MM.1S (cell line): ENCODE results near the gene CALHM3.

Experiments used
- EZH2 ChIP-seq: fragments of 300-600 bp; sonication (generic); optimal IDR thresholded peaks from 2 replicates; pipeline ENCODE3; 2017; ENCODE audit warnings: low read depth, mild to moderate bottlenecking, antibody characterized with exemption, low read length, mixed read lengths
- EZH2phosphoT487 ChIP-seq: fragments of 300-600 bp; sonication (generic); IDR thresholded peaks from 2 replicates; pipeline ENCODE4 v1.6.1; 2018; ENCODE audit warnings: antibody characterized with exemption, low read length
- TF ChIP-seq, protein P1 (sequence below): fragments of 300-600 bp; sonication (generic); IDR thresholded peaks from 2 replicates; pipeline ENCODE4 v1.5.1; 2016; ENCODE audit warnings: antibody characterized with exemption, low read length, mixed read lengths

DNA sequence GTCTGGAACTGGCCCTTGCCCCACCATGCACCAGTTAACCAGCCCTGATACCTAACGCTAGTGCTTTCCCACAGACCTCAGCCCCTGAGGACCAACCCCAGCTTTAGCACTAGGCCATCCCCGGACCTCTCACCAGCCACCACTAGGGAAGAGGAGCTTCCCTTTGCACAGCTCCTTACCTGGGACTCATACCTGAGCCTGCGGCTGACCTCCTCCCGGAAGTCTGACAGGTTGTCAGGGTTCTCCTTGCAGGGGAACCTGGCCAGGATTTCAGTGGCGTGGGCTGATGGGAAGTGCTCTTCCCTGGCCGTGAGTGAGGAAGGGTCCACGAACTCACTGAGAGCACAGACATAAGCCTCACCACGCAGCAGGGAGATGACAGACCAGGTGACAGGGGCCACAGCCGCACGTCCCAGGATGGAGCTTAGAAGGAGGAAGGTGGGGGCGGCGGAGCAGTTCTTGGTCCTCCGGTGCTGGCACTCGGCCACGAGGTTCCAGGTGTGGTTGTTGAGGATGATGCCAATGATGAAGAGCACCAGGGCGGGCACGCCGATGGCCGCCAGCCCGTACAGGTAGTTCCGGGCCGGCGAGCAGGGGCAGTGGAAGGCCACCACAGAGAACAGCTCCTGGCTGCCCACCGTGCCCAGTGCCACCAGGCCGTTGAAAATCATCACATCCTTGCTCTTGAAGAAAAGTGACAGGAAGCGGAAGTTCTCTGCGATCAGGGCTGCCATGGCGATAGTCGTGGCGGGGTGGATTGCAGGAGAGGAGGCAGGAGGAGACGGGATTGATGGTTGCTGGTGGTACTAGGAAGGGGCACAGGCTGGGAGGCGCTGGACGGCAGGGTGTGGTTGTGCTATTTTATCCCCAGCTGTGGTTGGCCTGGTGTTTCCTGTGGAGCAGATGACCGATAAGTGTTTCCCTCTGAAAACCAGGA lies 29.6 kb downstream of the CALHM3 start:
- TF ChIP-seq, protein P1, sequence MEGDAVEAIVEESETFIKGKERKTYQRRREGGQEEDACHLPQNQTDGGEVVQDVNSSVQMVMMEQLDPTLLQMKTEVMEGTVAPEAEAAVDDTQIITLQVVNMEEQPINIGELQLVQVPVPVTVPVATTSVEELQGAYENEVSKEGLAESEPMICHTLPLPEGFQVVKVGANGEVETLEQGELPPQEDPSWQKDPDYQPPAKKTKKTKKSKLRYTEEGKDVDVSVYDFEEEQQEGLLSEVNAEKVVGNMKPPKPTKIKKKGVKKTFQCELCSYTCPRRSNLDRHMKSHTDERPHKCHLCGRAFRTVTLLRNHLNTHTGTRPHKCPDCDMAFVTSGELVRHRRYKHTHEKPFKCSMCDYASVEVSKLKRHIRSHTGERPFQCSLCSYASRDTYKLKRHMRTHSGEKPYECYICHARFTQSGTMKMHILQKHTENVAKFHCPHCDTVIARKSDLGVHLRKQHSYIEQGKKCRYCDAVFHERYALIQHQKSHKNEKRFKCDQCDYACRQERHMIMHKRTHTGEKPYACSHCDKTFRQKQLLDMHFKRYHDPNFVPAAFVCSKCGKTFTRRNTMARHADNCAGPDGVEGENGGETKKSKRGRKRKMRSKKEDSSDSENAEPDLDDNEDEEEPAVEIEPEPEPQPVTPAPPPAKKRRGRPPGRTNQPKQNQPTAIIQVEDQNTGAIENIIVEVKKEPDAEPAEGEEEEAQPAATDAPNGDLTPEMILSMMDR: no peak
- no peak for TF ChIP-seq EZH2
- TF ChIP-seq EZH2phosphoT487: no peak
